ENCODE results near the gene IRF8. TPM values are rescaled to one million over a fixed set of nuclear protein-coding genes. Genes with fewer than 3 reads are reported as not detected.

The IRF8 gene
- total RNA-seq, 2 experiments from 2014 or later, result 221 to 224 TPM

GRCh38 chr16:85915125-85915845 is 16.3 kb downstream of the IRF8 start:
- ChIA-PET POLR2A (interaction anchor here (0.6 to 10.3 kb wide), 7 partner anchors 8 to 116 kb away, joined by 3 to 141 read pairs (median 4); partner anchors contain the start of gene IRF8), CTCF (interaction anchor here (0.6 to 3.2 kb wide), 5 partner anchors 10 to 1107 kb away, joined by 3 to 12 read pairs (median 4); no protein-coding TSS in a partner anchor)
- no peak for DNase-seq
- Mint-ChIP-seq H3K4me3 (no peak overlapping the region), H3K27me3 (no peaks in the 10 kb centered on the region), H3K36me3 (ENCODE audit: low read depth) (peaks cover 77% of the 10 kb centered on the region), H3K27ac (peak overlapping the region; percentile 34), H3K9me3 (no peaks in the 10 kb centered on the region), H3K4me1 (ENCODE audit: low read depth) (peaks cover 38% of the 10 kb centered on the region)
- ATAC-seq, result no peak
- no peak for TF ChIP-seq CTCF (IDR thresholded peaks at IDR 0.05)
- intact Hi-C loops (cut with micrococcal nuclease), result no loop called here

GRCh38 chr16:85916141-85916890 is 17.4 kb downstream of the IRF8 start:
- H3K36me3 Mint-ChIP-seq (ENCODE audit: low read depth), result peaks cover 77% of the 10 kb centered on the region
- H3K9me3 Mint-ChIP-seq, result no peaks in the 10 kb centered on the region
- intact Hi-C loops (cut with micrococcal nuclease), result no loop called here
- H3K27ac Mint-ChIP-seq, result peak overlapping the region; percentile 44
- ChIA-PET POLR2A (interaction anchor here (0.7 to 10.3 kb wide), 6 partner anchors 12 to 95 kb away, joined by 3 to 141 read pairs (median 7); partner anchors contain the start of gene IRF8), CTCF (interaction anchor here (0.6 to 2.7 kb wide), 10 partner anchors 9 to 1106 kb away, joined by 3 to 12 read pairs (median 4); no protein-coding TSS in a partner anchor)
- DNase-seq (no peak), ATAC-seq (no peak)
- H3K27me3 Mint-ChIP-seq, result no peaks in the 10 kb centered on the region
- peaks cover 31% of the 10 kb centered on the region for H3K4me1 Mint-ChIP-seq (ENCODE audit: low read depth)
- TF ChIP-seq CTCF (IDR thresholded peaks at IDR 0.05), result no peak
- H3K4me3 Mint-ChIP-seq, result no peak overlapping the region

GRCh38 chr16:85917012-85917411 is 18.1 kb downstream of the IRF8 start:
- H3K27me3 Mint-ChIP-seq, result no peaks in the 10 kb centered on the region
- H3K4me3 Mint-ChIP-seq, result no peak overlapping the region
- no peak for ATAC-seq
- peaks cover 76% of the 10 kb centered on the region for H3K36me3 Mint-ChIP-seq (ENCODE audit: low read depth)
- ChIA-PET CTCF (interaction anchor here (0.6 to 3.0 kb wide), 11 partner anchors 12 to 98 kb away, joined by 3 to 16 read pairs (median 4); no protein-coding TSS in a partner anchor), POLR2A (interaction anchor here (0.7 to 10.3 kb wide), 9 partner anchors 13 to 96 kb away, joined by 3 to 141 read pairs (median 4); partner anchors contain the start of gene IRF8)
- H3K4me1 Mint-ChIP-seq (ENCODE audit: low read depth), result peaks cover 30% of the 10 kb centered on the region
- no peak for DNase-seq
- peak; percentile 52 for TF ChIP-seq CTCF (IDR thresholded peaks at IDR 0.05)
- no peak overlapping the region for H3K27ac Mint-ChIP-seq
- intact Hi-C loops (cut with micrococcal nuclease), result no loop called here
- H3K9me3 Mint-ChIP-seq, result no peaks in the 10 kb centered on the region

GRCh38 chr16:85917959-85918358 is 19.0 kb downstream of the IRF8 start:
- Mint-ChIP-seq H3K4me3 (no peak overlapping the region), H3K36me3 (ENCODE audit: low read depth) (peaks cover 72% of the 10 kb centered on the region), H3K27me3 (no peaks in the 10 kb centered on the region), H3K9me3 (no peaks in the 10 kb centered on the region), H3K27ac (peak overlapping the region; percentile 48), H3K4me1 (ENCODE audit: low read depth) (peaks cover 26% of the 10 kb centered on the region)
- intact Hi-C loops (cut with micrococcal nuclease), result no loop called here
- no peak for TF ChIP-seq CTCF (IDR thresholded peaks at IDR 0.05)
- POLR2A ChIA-PET, result interaction anchor here (1.0 to 10.3 kb wide), 9 partner anchors 13 to 73 kb away, joined by 3 to 141 read pairs (median 4); partner anchors contain the start of gene IRF8
- no peak for ATAC-seq
- DNase-seq, result no peak
- CTCF ChIA-PET, result interaction anchor here (1.3 to 3.0 kb wide), 4 partner anchors 15 to 98 kb away, joined by 4 to 16 read pairs (median 11); no protein-coding TSS in a partner anchor

Measured in activated CD8-positive, alpha-beta T cell treated with anti-CD3 and anti-CD28 coated beads for 36 hours (primary cell).